ENCODE data around the gene RRAGC. TPM values are rescaled to one million over a fixed set of nuclear protein-coding genes. Genes with fewer than 3 reads are reported as not detected.
"Not testable (repeated sequence)": the region's sequence is repeated elsewhere in the genome, so short reads cannot be mapped to it uniquely, and the experiment has no call there.

RRAGC gene
- polyA plus RNA-seq, 2 of the 4 experiments (the other 2 are of a cell fraction), result 10.9 to 18.0 TPM

GRCh38 chr1:38839363-38839762, 20.2 kb downstream of the RRAGC start:
- no peak for FAIRE-seq
- no peak for ATAC-seq

DNA sequence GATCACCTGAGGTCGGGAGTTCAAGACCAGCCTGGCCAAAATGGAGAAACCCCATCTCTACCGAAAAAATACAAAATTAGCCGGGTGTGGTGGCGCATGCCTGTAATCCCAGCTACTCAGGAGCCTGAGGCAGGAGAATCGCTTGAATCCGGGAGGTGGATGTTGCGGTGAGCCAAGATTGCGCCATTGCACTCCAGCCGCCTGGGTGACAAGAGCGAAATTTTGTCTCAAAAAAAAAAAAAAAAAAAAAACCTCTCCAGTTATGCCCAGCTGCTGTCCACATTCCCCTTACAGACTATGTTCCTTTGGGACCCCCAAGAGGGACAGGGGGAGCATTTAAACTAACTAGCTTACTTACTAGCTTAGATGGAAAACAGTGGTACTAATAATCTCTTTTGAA, 23.3 kb downstream of the RRAGC start:
- CTCF ChIA-PET, result interaction anchor here (1.3 to 3.9 kb wide), 6 partner anchors 256 to 1232 kb away, joined by 3 to 21 read pairs (median 4); no protein-coding TSS in a partner anchor
- 67% methylated on average over 10 of the region's 10 CpGs for WGBS (ENCODE audit: missing lambda C conversion rate)
- H3K4me2 ChIP-seq; POLR2A ChIA-PET; DNase-seq (ENCODE audit: low read depth in 1 of 2, low spot score in 1 of 2); FAIRE-seq; H3K4me1 ChIP-seq; H3K9me3 ChIP-seq; ATAC-seq; H3K27ac ChIP-seq; H3K4me3 ChIP-seq: not testable (repeated sequence)

More at GRCh38 chr1:38839363-38839762, 20.2 kb downstream of the RRAGC start:
- TF ChIP-seq RFX5 (IDR thresholded peaks at IDR 0.05), result no peak
- TF ChIP-seq CEBPB (IDR thresholded peaks at IDR 0.05), result no peak
- no peak for TF ChIP-seq CHD4 (IDR thresholded peaks at IDR 0.05; ENCODE audit: borderline replicate concordance)
- no peak for TF ChIP-seq PHF8 (IDR thresholded peaks at IDR 0.05; ENCODE audit: borderline replicate concordance, low read depth)
- POLR2A ChIA-PET, result no interaction called here
- H3K4me2 ChIP-seq, result no peak overlapping the region
- no peaks in the 10 kb centered on the region for H3K4me1 ChIP-seq
- no peak for DNase-seq (ENCODE audit: low read depth in 1 of 2, low spot score in 1 of 2)
- no peak overlapping the region for H3K27ac ChIP-seq
- no peak overlapping the region for H3K4me3 ChIP-seq
- WGBS (ENCODE audit: missing lambda C conversion rate), result 94% methylated on average over 1 of the region's 9 CpGs
- H3K9me3 ChIP-seq, result no peaks in the 10 kb centered on the region
- CTCF ChIA-PET, result interaction anchor here (0.7 kb wide), 1 partner anchor 812 kb away, joined by 3 read pairs; no protein-coding TSS in a partner anchor

DNA sequence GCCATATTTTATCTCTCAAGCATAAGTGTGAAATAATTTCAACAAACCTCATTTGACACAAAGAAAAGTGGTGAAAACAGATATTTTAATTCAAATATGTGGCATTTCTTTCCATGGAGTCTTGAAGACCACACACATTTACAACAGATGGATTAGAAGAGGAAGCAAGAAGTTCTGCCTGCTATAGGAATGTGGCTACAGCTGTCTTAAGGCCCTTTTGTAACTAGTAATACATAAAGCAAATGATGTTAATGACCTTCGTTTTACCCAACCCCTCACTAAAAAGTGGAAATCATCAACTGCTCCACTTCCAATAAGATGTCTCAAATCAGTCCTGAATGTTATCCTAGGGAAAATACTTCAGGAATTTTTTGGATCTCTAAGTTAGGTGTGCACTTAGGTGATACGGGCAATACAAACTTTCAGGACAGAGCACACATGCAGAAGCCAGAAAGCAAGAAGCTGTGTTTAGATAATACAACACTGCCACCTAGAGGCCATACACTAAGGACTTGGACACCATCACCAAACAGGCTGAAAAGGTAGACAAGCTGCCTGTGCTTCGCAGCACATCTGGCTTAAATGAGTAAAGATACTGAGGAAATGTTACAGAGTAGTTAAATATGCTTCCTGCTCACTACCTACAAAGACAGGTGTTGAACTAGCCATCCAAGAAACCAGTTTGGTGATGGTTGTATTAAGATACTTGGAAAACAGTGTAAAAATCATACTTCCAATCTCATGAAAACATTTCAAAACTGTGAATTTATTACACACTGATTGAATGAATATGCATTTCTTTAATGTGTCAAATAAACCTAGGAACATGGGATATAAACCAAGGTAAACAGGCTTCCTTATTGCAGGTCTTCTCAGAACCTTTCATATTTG, 24.4 kb downstream of the RRAGC start:
- no peak overlapping the region for H3K4me2 ChIP-seq
- ChIA-PET CTCF (interaction anchor here (0.6 to 3.9 kb wide), 33 partner anchors 8 to 1231 kb away, joined by 3 to 21 read pairs (median 4); partner anchors contain the start of genes INPP5B and UTP11), POLR2A (no interaction called here)
- 40% methylated on average over 3 of the region's 3 CpGs for WGBS (ENCODE audit: missing lambda C conversion rate)
- H3K27ac ChIP-seq, result no peak overlapping the region
- FAIRE-seq (no peak), ATAC-seq (peak; percentile 95 to 96), DNase-seq (ENCODE audit: low read depth in 1 of 2, low spot score in 1 of 2) (peak; percentile 43 to 82)
- no peaks in the 10 kb centered on the region for H3K4me1 ChIP-seq
- H3K4me3 ChIP-seq, result no peak overlapping the region
- H3K9me3 ChIP-seq, result no peaks in the 10 kb centered on the region
- TF ChIP-seq RAD21 (conservative IDR thresholded peaks at IDR 0.05 in 1 of 2, IDR thresholded peaks at IDR 0.05 in 1 of 2) (peak; percentile 75 to 79), SMC3 (IDR thresholded peaks at IDR 0.05) (peak; percentile 29; the same call in 2 of the 3 replicates), KDM5A (IDR thresholded peaks at IDR 0.05) (no peak), CBX8 (IDR thresholded peaks at IDR 0.05) (no peak), MAFK (IDR thresholded peaks at IDR 0.05; ENCODE audit: partially characterized antibody) (no peak), RARB (CRISPR knock-in tag; IDR thresholded peaks at IDR 0.05) (no peak)
- TF ChIP-seq, protein P1, sequence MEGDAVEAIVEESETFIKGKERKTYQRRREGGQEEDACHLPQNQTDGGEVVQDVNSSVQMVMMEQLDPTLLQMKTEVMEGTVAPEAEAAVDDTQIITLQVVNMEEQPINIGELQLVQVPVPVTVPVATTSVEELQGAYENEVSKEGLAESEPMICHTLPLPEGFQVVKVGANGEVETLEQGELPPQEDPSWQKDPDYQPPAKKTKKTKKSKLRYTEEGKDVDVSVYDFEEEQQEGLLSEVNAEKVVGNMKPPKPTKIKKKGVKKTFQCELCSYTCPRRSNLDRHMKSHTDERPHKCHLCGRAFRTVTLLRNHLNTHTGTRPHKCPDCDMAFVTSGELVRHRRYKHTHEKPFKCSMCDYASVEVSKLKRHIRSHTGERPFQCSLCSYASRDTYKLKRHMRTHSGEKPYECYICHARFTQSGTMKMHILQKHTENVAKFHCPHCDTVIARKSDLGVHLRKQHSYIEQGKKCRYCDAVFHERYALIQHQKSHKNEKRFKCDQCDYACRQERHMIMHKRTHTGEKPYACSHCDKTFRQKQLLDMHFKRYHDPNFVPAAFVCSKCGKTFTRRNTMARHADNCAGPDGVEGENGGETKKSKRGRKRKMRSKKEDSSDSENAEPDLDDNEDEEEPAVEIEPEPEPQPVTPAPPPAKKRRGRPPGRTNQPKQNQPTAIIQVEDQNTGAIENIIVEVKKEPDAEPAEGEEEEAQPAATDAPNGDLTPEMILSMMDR (IDR thresholded peaks at IDR 0.05), result peak; percentile 66

DNA sequence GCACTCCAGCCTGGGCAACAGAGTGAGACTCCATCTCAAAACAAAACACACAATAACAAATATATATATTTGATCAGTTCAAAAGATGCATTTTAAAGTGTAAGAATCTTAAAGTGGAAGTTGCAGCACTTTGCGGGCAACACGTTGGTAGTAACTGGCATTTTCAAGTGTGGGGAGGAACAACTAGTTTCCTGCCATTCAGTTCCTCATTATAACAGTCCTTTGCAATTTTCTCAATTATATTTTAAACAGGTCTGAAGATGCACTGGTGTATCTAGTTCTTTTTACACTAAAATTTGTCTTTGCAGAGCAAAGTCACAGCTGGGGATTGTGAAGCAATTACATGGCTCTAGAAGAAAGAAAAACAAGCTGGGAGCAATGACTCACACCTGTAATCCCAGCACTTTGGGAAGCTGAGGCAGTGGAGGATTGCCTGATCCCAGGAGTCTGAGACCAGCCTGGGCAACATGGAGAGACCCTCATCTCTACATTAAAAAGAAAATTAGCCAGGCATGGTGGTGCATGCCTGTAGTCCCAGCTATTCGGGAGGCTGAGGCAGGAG, 25.3 kb downstream of the RRAGC start:
- POLR2A ChIA-PET, result interaction anchor here (0.6 kb wide), 1 partner anchor 801 kb away, joined by 3 read pairs; no protein-coding TSS in a partner anchor
- CTCF ChIA-PET, result interaction anchor here (0.8 to 3.9 kb wide), 14 partner anchors 9 to 879 kb away, joined by 3 to 21 read pairs (median 4); partner anchors contain the start of gene UTP11
- H3K4me3 ChIP-seq, result no peak overlapping the region
- DNase-seq (ENCODE audit: low read depth in 1 of 2, low spot score in 1 of 2) (no peak), FAIRE-seq (no peak), ATAC-seq (no peak)
- H3K9me3 ChIP-seq, result no peaks in the 10 kb centered on the region
- WGBS (ENCODE audit: missing lambda C conversion rate), result 48% methylated on average over 3 of the region's 3 CpGs
- no peak overlapping the region for H3K4me2 ChIP-seq
- H3K27ac ChIP-seq, result no peak overlapping the region
- no peaks in the 10 kb centered on the region for H3K4me1 ChIP-seq
- TF ChIP-seq BHLHE40 (IDR thresholded peaks at IDR 0.05; ENCODE audit: low read depth, low read length) (no peak), NR3C1 (IDR thresholded peaks at IDR 0.05) (no peak), POLR2A (IDR thresholded peaks at IDR 0.05; ENCODE audit: low read length) (no peak), EHMT2 (IDR thresholded peaks at IDR 0.05; ENCODE audit: low read depth) (no peak), REST (IDR thresholded peaks at IDR 0.05) (no peak), ZC3H11A (IDR thresholded peaks at IDR 0.05) (no peak), HOXB5 (CRISPR knock-in tag; IDR thresholded peaks at IDR 0.05) (no peak), FOXS1 (CRISPR knock-in tag; IDR thresholded peaks at IDR 0.05) (no peak), MAFK (IDR thresholded peaks at IDR 0.05; ENCODE audit: partially characterized antibody) (no peak), FOSB (CRISPR knock-in tag; IDR thresholded peaks at IDR 0.05) (no peak), HOXA7 (CRISPR knock-in tag; IDR thresholded peaks at IDR 0.05) (no peak), HDAC2 (IDR thresholded peaks at IDR 0.05) (no peak)
- TF ChIP-seq, protein P2, sequence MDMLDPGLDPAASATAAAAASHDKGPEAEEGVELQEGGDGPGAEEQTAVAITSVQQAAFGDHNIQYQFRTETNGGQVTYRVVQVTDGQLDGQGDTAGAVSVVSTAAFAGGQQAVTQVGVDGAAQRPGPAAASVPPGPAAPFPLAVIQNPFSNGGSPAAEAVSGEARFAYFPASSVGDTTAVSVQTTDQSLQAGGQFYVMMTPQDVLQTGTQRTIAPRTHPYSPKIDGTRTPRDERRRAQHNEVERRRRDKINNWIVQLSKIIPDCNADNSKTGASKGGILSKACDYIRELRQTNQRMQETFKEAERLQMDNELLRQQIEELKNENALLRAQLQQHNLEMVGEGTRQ (IDR thresholded peaks at IDR 0.05), result no peak

Measured in A549 (cell line).